Panc1 (cell line): Measurements from ENCODE around the gene PRSS21.

Experiments
- POLR2AphosphoS5 ChIP-seq: IDR thresholded peaks from 2 replicates; pipeline ENCODE4 v1.6.1; 2012; ENCODE audit warnings: mild to moderate bottlenecking, low read depth, low read length, moderate library complexity
- SIN3A ChIP-seq: IDR thresholded peaks from 2 replicates; pipeline ENCODE4 v1.6.1; 2012; ENCODE audit warnings: low read depth, mild to moderate bottlenecking, low read length, moderate library complexity, borderline replicate concordance; ENCODE audit not compliant: insufficient read depth
- TCF7L2 ChIP-seq: IDR thresholded peaks from 2 replicates; pipeline ENCODE4 v1.6.1; 2011; ENCODE audit warnings: mild to moderate bottlenecking, low read depth, low read length, inconsistent platforms
- TF ChIP-seq, protein P1 (sequence below): fragments of 450-650 bp; IDR thresholded peaks from 2 replicates; pipeline ENCODE4 v1.5.1; 2017; ENCODE audit warnings: mild to moderate bottlenecking

DNA sequence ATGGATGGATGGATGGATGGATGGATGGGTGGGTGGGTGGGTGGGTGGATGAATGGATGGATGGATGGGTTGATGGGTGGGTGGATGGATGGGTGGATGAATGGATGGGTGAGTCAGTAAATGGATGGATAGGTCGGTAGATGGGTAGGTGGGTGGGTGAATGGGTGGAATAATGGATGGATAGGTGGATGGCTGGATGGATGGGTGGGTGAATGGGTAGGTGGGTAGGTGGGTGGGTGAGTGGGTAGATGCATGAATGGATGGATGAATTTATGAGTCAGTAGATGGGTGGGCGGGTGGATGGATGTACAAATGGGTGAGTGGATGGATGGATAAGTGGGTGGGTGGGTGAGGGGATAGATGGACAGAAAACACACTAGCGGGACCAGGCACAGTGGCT, 17.9 kb downstream of the PRSS21 start:
- TF ChIP-seq, protein P1, sequence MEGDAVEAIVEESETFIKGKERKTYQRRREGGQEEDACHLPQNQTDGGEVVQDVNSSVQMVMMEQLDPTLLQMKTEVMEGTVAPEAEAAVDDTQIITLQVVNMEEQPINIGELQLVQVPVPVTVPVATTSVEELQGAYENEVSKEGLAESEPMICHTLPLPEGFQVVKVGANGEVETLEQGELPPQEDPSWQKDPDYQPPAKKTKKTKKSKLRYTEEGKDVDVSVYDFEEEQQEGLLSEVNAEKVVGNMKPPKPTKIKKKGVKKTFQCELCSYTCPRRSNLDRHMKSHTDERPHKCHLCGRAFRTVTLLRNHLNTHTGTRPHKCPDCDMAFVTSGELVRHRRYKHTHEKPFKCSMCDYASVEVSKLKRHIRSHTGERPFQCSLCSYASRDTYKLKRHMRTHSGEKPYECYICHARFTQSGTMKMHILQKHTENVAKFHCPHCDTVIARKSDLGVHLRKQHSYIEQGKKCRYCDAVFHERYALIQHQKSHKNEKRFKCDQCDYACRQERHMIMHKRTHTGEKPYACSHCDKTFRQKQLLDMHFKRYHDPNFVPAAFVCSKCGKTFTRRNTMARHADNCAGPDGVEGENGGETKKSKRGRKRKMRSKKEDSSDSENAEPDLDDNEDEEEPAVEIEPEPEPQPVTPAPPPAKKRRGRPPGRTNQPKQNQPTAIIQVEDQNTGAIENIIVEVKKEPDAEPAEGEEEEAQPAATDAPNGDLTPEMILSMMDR, result no peak
- TF ChIP-seq POLR2AphosphoS5 (no peak), TCF7L2 (no peak), SIN3A (no peak)
